ENCODE measurements around the gene EVL.

EVL gene

GRCh38 chr14:100066962-100067361 is 1.7 kb downstream of the EVL start:
- Histone ChIP-seq H3K9me3 (ENCODE audit: insufficient read depth, low read length) (no peaks in the 10 kb centered on the region), H3K27me3 (ENCODE audit: insufficient read depth, insufficient read length) (no peaks in the 10 kb centered on the region), H3K4me3 (ENCODE audit: insufficient read length, low read depth) (no peak overlapping the region), H3K9ac (ENCODE audit: insufficient read length, low read depth) (no peak overlapping the region), H3K4me1 (ENCODE audit: insufficient read depth, insufficient read length) (peaks cover 4% of the 10 kb centered on the region), H3K36me3 (ENCODE audit: insufficient read depth, insufficient read length, low read length) (no peaks in the 10 kb centered on the region)
- no peak for DNase-seq (ENCODE audit: low read depth, low spot score)
- TF ChIP-seq ZNF274 (IDR thresholded peaks at IDR 0.05; ENCODE audit: low read depth, low read length) (no peak), YY1 (IDR thresholded peaks at IDR 0.05; ENCODE audit: insufficient read depth, insufficient read length) (no peak), SUZ12 (IDR thresholded peaks at IDR 0.05; ENCODE audit: extremely low read depth, insufficient read depth, insufficient read length) (no peak)

GRCh38 chr14:100067481-100067880 is 2.3 kb downstream of the EVL start:
- no peaks in the 10 kb centered on the region for H3K36me3 ChIP-seq (ENCODE audit: insufficient read depth, insufficient read length, low read length)
- no peak overlapping the region for H3K4me3 ChIP-seq (ENCODE audit: insufficient read length, low read depth)

GRCh38 chr14:100067971-100068959 is 3.0 kb downstream of the EVL start:
- DNase-seq (ENCODE audit: low read depth, low spot score) = no peak
- no peak for TF ChIP-seq SUZ12 (IDR thresholded peaks at IDR 0.05; ENCODE audit: extremely low read depth, insufficient read depth, insufficient read length)
- TF ChIP-seq YY1 (IDR thresholded peaks at IDR 0.05; ENCODE audit: insufficient read depth, insufficient read length) = no peak
- TF ChIP-seq ZNF274 (IDR thresholded peaks at IDR 0.05; ENCODE audit: low read depth, low read length) = no peak
- H3K27me3 ChIP-seq (ENCODE audit: insufficient read depth, insufficient read length) = no peaks in the 10 kb centered on the region
- peaks cover 7% of the 10 kb centered on the region for H3K4me1 ChIP-seq (ENCODE audit: insufficient read depth, insufficient read length)
- no peaks in the 10 kb centered on the region for H3K36me3 ChIP-seq (ENCODE audit: insufficient read depth, insufficient read length, low read length)
- no peak overlapping the region for H3K9ac ChIP-seq (ENCODE audit: insufficient read length, low read depth)
- no peak overlapping the region for H3K4me3 ChIP-seq (ENCODE audit: insufficient read length, low read depth)
- H3K9me3 ChIP-seq (ENCODE audit: insufficient read depth, low read length) = no peaks in the 10 kb centered on the region

More at GRCh38 chr14:100067481-100067880, 2.3 kb downstream of the EVL start:
- peaks cover 4% of the 10 kb centered on the region for H3K4me1 ChIP-seq (ENCODE audit: insufficient read depth, insufficient read length)
- no peak overlapping the region for H3K9ac ChIP-seq (ENCODE audit: insufficient read length, low read depth)
- no peak for DNase-seq (ENCODE audit: low read depth, low spot score)
- H3K27me3 ChIP-seq (ENCODE audit: insufficient read depth, insufficient read length) = no peaks in the 10 kb centered on the region
- no peaks in the 10 kb centered on the region for H3K9me3 ChIP-seq (ENCODE audit: insufficient read depth, low read length)
- TF ChIP-seq ZNF274 (IDR thresholded peaks at IDR 0.05; ENCODE audit: low read depth, low read length) = no peak
- no peak for TF ChIP-seq YY1 (IDR thresholded peaks at IDR 0.05; ENCODE audit: insufficient read depth, insufficient read length)
- no peak for TF ChIP-seq SUZ12 (IDR thresholded peaks at IDR 0.05; ENCODE audit: extremely low read depth, insufficient read depth, insufficient read length)

- Histone ChIP-seq H3K36me3 (ENCODE audit: insufficient read depth, insufficient read length, low read length) (no peaks in the 10 kb centered on the region), H3K4me3 (ENCODE audit: insufficient read length, low read depth) (no peak overlapping the region), H3K4me1 (ENCODE audit: insufficient read depth, insufficient read length) (peaks cover 7% of the 10 kb centered on the region), H3K9ac (ENCODE audit: insufficient read length, low read depth) (no peak overlapping the region), H3K9me3 (ENCODE audit: insufficient read depth, low read length) (no peaks in the 10 kb centered on the region), H3K27me3 (ENCODE audit: insufficient read depth, insufficient read length) (no peaks in the 10 kb centered on the region)
- no peak for DNase-seq (ENCODE audit: low read depth, low spot score)
- TF ChIP-seq ZNF274 (IDR thresholded peaks at IDR 0.05; ENCODE audit: low read depth, low read length) (no peak), SUZ12 (IDR thresholded peaks at IDR 0.05; ENCODE audit: extremely low read depth, insufficient read depth, insufficient read length) (no peak), YY1 (IDR thresholded peaks at IDR 0.05; ENCODE audit: insufficient read depth, insufficient read length) (no peak)
Measured at GRCh38 chr14:100069161-100069800, 4.1 kb downstream of the EVL start.

- no peak for TF ChIP-seq ZNF274 (IDR thresholded peaks at IDR 0.05; ENCODE audit: low read depth, low read length)
- H3K9ac ChIP-seq (ENCODE audit: insufficient read length, low read depth) = no peak overlapping the region
- DNase-seq (ENCODE audit: low read depth, low spot score) = no peak
- no peaks in the 10 kb centered on the region for H3K36me3 ChIP-seq (ENCODE audit: insufficient read depth, insufficient read length, low read length)
- no peaks in the 10 kb centered on the region for H3K9me3 ChIP-seq (ENCODE audit: insufficient read depth, low read length)
- no peaks in the 10 kb centered on the region for H3K27me3 ChIP-seq (ENCODE audit: insufficient read depth, insufficient read length)
- H3K4me3 ChIP-seq (ENCODE audit: insufficient read length, low read depth) = no peak overlapping the region
- H3K4me1 ChIP-seq (ENCODE audit: insufficient read depth, insufficient read length) = peaks cover 7% of the 10 kb centered on the region
Measured at GRCh38 chr14:100070310-100070709, 5.1 kb downstream of the EVL start.

GRCh38 chr14:100071545-100071944 is 6.3 kb downstream of the EVL start:
- H3K27me3 ChIP-seq (ENCODE audit: insufficient read depth, insufficient read length) = no peaks in the 10 kb centered on the region
- no peak overlapping the region for H3K9ac ChIP-seq (ENCODE audit: insufficient read length, low read depth)
- DNase-seq (ENCODE audit: low read depth, low spot score) = no peak
- H3K9me3 ChIP-seq (ENCODE audit: insufficient read depth, low read length) = no peaks in the 10 kb centered on the region
- no peaks in the 10 kb centered on the region for H3K36me3 ChIP-seq (ENCODE audit: insufficient read depth, insufficient read length, low read length)
- H3K4me1 ChIP-seq (ENCODE audit: insufficient read depth, insufficient read length) = peaks cover 7% of the 10 kb centered on the region
- TF ChIP-seq YY1 (IDR thresholded peaks at IDR 0.05; ENCODE audit: insufficient read depth, insufficient read length) = no peak
- no peak for TF ChIP-seq ZNF274 (IDR thresholded peaks at IDR 0.05; ENCODE audit: low read depth, low read length)
- TF ChIP-seq SUZ12 (IDR thresholded peaks at IDR 0.05; ENCODE audit: extremely low read depth, insufficient read depth, insufficient read length) = no peak
- no peak overlapping the region for H3K4me3 ChIP-seq (ENCODE audit: insufficient read length, low read depth)

GRCh38 chr14:100072783-100073346 is 7.6 kb downstream of the EVL start:
- no peak overlapping the region for H3K9ac ChIP-seq (ENCODE audit: insufficient read length, low read depth)
- DNase-seq (ENCODE audit: low read depth, low spot score) = no peak

More at GRCh38 chr14:100072783-100073346, 7.6 kb downstream of the EVL start:
- Histone ChIP-seq H3K9me3 (ENCODE audit: insufficient read depth, low read length) (no peaks in the 10 kb centered on the region), H3K36me3 (ENCODE audit: insufficient read depth, insufficient read length, low read length) (no peaks in the 10 kb centered on the region), H3K4me1 (ENCODE audit: insufficient read depth, insufficient read length) (peaks cover 3% of the 10 kb centered on the region), H3K27me3 (ENCODE audit: insufficient read depth, insufficient read length) (no peaks in the 10 kb centered on the region), H3K4me3 (ENCODE audit: insufficient read length, low read depth) (no peak overlapping the region)
- TF ChIP-seq YY1 (IDR thresholded peaks at IDR 0.05; ENCODE audit: insufficient read depth, insufficient read length) (no peak), SUZ12 (IDR thresholded peaks at IDR 0.05; ENCODE audit: extremely low read depth, insufficient read depth, insufficient read length) (no peak), ZNF274 (IDR thresholded peaks at IDR 0.05; ENCODE audit: low read depth, low read length) (no peak)
